ENCODE results near the gene AVP.

The AVP gene

DNA sequence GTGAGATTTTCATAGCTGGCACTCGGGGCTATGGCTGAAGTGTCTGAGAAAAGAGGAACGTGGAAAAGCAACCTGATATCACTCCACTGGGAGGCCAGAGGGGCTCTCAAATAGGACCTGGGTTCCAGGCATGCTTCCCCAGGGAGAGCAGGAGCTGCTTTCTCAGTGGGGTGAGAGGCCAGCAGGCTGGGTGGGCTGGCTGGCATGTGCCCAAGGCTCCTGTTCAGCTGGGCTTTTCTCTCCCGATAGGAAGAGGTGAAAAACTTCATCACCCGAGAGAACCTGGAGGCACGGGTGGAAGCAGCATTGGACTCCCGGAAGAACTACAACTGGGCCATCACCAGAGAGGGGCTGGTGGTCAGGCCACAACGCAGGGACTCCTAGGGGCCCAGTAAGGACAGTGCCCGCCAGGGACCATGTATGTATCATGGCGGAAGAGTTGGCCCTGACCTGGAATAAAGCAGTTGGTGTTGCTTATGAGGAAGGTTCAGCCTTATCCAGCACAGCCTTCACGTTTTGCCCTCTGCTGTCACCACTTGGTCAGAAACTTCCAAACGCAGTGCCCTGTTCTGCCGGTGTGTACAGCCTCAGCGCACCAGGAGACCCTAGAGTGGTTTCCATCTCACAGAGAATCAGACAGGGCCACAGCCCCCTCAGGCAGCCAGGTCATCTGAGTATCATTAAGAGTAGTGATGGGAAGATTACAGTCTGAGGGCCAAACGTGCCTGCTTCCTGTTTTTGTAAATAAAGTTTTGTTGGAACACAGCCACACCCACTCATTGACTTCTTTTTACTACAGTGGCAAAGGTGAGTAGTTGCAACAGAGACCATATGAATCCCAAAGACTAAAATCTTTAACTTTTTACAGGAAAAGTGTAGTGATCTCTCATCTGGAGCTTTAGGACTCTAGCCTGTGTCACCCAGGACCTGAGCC is 36.8 kb downstream of the AVP start:
- peak in 1 of 2 experiments; percentile 23 for DNase-seq

DNA sequence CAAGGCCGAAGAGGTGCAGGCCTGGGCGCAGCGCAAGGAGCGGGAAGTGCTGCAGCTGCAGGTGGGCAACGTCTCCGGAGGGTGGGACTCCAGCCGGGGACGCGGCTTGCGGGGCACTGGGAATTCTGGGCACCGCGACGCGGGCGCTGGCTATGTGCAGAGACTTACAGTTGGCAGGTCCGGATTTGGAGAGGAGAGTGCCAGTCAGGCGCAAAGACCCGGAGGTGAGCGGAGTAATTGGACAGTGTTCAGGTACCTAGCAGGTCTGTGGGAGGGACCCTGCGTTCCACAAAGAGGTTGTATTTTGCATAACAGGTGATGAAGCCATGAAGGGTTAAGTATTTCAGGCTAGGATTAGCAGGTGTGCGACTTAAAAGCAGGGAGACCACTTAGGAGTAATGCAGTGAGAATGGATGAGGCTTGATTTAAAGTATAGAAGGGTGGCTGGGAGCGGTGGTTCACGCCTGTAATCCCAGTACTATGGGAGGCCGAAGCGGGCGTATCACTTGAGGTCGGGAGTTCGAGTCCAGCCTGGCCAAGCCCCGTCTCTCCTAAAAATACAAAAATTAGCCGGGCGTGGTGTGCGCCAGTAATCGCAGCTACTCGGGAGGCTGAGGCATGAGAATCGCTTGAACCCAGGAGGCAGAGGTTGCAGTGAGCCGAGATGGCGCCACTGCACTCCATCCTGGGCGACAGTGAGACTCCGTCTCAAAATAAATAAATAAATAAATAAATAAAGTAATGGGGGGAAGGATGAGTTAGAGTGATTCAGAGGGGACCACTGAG is 37.7 kb downstream of the AVP start:
- DNase-seq, result no peak

DNA sequence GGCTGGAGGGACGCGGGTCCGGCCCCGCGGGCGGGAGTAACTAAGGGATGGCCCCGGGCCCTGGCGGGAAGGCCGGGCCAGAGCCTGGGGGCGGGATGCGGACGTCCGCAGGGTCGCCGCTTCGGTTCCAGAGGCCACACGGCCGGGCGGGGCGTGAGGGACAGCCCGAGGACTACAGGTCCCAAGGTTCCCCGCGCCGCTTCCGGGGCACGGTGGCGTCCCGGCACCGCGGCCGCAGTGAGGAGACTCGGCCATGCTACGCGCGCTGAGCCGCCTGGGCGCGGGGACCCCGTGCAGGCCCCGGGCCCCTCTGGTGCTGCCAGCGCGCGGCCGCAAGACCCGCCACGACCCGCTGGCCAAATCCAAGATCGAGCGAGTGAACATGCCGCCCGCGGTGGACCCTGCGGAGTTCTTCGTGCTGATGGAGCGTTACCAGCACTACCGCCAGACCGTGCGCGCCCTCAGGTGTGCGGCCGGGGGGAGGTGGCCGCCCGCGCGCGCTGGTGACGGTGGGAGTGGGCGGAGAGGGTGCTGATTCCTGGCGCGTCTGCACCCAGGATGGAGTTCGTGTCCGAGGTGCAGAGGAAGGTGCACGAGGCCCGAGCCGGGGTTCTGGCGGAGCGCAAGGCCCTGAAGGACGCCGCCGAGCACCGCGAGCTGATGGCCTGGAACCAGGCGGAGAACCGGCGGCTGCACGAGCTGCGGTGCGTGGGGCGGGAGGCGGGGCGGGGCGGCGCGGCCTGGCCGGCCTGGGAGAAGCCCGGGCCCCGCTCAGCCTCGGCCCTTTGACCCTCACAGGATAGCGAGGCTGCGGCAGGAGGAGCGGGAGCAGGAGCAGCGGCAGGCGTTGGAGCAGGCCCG is 38.5 kb downstream of the AVP start, which contains the start of gene MRPS26:
Gene MRPS26 (plus strand): TSS at position 237 of the 861 bp plus-strand sequence. CDS start 17 bp downstream, at position 254.
- peak; percentile 67 for DNase-seq

DNA sequence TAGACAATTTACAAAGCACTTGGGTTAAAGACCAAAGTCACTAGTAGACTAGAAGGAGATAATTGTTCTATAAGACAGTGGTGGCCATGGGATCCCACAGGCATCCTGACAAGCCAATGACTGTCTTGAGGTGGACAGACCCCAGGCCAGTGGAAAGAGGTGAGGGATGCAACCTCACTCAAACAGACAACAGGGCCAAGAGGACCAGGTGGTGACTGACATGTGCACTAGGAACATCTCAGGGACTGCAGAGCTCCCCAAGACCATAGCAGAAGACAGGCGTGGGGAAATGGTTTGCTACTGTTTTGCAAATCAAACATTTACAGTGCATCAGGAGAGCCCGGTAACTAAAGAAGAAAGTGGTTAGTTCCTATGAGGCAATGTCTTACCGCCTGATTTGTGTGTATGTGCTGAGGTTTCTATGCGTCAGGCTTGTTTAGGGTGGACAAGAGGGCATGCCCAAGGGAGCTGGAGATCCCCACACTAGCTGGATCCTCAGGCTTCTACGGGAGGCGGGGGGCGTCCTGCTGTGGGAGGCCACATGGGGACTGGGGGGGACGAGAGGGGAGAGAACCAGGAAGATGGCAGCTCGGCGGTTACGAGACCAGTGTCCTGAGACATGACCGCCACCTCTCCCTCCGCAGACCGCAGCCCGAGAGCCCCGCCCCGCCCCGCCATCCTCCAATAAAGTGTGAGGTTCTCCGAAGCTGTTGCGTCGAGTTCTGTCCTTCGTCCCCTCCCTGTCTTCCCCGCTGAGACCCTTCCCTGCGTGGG is 39.3 kb downstream of the AVP start:
- peak; percentile 62 to 67 for DNase-seq

GRCh38 chr20:3044336-3044965 is 40.1 kb downstream of the AVP start:
- DNase-seq, result no peak

DNA sequence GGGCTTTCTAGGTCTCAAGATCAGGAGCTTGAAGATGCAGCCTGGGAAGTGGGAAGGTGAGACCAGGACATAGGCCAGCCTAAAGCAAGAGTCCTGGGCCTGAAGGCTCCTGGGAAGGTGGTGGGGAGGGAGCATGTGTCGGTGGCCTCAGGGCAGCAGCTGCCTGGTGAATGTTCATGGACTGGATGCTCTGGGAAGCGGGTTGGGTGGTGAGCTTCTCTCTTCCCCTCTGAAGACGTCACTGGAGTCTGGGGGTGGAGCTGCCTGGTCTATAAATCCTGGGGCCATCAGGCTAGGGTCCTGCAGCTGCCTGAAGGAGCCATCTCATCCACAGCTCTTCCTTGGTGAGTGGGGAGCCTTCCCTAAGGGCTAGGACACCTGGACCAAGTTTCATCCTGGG is 41.2 kb downstream of the AVP start, which contains the start of gene GNRH2:
Gene GNRH2 (plus strand): TSS at position 301 of the 400 bp plus-strand sequence. CDS start 793 bp downstream, outside the sequence.
- DNase-seq, result no peak

GRCh38 chr20:3042625-3043024 is 41.9 kb downstream of the AVP start:
- DNase-seq, result no peak

- no peak for DNase-seq
These were observed 42.6 kb downstream of the AVP start for GRCh38 chr20:3041854-3042409.

DNA sequence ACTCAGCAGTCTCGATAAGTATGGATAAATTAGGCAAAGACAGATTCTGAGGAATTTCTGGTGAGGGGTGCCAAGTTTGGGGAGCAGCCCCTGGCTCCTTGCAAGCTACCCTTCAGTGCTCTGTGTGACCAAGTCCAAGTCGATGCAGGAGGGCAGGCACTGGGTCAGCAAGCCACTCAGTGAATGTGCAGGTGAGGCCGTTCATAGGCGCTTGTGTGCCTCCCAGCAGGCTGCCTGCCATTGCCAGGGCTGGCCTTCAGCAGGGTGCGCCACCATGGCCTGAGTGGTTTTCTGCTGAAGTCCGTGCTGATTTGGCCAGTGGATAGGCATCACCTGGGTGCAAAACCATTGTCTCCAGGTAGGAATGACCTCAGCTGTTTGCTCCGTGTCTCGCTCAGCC is 44.4 kb downstream of the AVP start:
- no peak for DNase-seq

- DNase-seq, result no peak
These were observed 45.1 kb downstream of the AVP start for GRCh38 chr20:3039426-3039825.

DNA sequence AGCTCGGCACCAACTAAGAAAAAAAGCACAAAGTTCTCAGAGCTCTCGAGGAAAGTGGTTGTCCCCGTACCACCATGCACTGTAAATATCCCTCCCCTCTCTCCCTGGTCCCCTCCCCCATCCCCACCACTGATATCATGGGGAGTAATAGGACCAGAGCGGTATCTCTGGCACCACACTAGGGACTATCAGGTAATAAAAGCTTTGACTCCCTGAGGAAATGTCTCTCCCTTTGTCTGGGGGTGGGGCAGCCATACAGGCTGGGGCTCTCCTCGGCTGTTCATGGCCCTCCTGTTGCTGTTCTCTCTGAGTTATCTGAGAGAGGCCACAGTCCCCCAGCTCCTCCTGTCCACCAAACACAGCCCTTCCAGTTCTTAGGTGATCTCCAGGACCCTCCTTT is 46.1 kb downstream of the AVP start:
- no peak for DNase-seq

DNA sequence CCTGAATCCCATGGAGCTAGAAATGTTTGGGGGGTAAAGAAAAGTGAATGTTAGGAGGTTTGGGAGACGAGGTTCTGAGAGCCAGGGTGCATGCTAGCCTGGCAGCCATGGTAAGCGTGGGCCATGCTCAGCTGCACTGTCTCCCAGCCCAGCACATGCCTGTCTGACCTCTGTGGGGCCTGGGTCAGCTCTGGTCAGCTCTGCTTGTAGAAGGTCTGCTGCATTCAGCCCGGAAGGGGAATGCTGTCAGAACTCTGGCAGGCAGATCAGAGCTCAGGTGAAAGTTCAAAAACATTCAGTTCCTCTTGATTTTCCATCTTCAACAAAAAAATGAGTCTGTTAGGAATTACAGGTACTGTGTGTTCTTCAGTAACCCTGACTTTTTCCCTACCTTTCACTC is 46.9 kb downstream of the AVP start:
- DNase-seq, result no peak

DNA sequence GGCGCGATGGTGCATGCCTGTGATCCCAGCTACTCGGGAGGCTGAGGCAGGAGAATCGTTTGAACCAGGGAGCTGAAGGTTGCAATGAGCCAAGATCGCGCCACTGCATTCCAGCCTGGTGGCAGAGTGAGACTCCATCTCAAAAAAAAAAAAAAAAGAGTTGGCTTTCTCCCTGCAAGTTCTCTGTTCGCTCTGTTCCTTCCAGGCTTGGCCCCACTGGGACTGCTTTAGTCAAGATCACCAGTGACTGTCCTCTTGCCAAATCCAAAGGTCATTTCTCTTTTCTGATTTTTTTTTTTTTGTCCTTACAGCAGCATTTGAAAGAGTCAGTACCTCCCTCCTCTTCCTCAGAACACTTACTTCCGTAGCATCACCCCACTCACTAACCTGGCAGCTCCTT is 51.9 kb downstream of the AVP start:
- DNase-seq, result no peak

Measured in Kasumi-1 (cell line).